Gastroesophageal sphincter (tissue), 4 donors: ENCODE measurements around the gene FAM9A. TPM values are rescaled to one million over a fixed set of nuclear protein-coding genes. Genes with fewer than 3 reads are reported as not detected.
"Not testable (repeated sequence)": the region's sequence is repeated elsewhere in the genome, so short reads cannot be mapped to it uniquely, and the experiment has no call there.

Experiments used
- ATAC-seq: fragments of 150-250 bp; one replicate; pipeline ENCODE4 v1.9.1; 2016; ENCODE audit warnings: mild to moderate bottlenecking, moderate library complexity
- H3K27ac ChIP-seq, 4 donors: fragments of 200-600 bp; sonication (generic) in 3 of 4; 1 replicate in 3 of 4; 2 replicates in 1 of 4; pipeline ENCODE4 v1.5.1; 2016 to 2019
- H3K27me3 ChIP-seq: fragments of 200-600 bp; sonication (generic); one replicate; pipeline ENCODE4 v1.5.1; 2019
- H3K36me3 ChIP-seq, 2 donors: fragments of 200-600 bp; sonication (generic); one replicate each; pipeline ENCODE4 v1.5.1; 2019; ENCODE audit warnings: control low read depth in 1 of 2
- H3K4me1 ChIP-seq, 3 donors: fragments of 200-600 bp; sonication (generic); 1 replicate in 2 of 3; 2 replicates in 1 of 3; pipeline ENCODE4 v1.5.1; 2016 to 2019; ENCODE audit warnings: control low read depth in 2 of 3
- H3K4me3 ChIP-seq, 2 donors: fragments of 200-600 bp; sonication (generic); one replicate each; pipeline ENCODE4 v1.5.1; 2019; ENCODE audit warnings: mild to moderate bottlenecking in 1 of 2, moderate library complexity in 1 of 2
- H3K9me3 ChIP-seq, 3 donors: fragments of 200-600 bp; sonication (generic); one replicate each; pipeline ENCODE4 v1.5.1; 2017 to 2019; ENCODE audit warnings: control low read depth in 2 of 3
- CTCF ChIP-seq, 4 experiments: fragments of 200-600 bp in 2 of 4; fragments of 450-650 bp in 2 of 4; sonication (generic) in 1 of 4; IDR thresholded peaks; one replicate each; pipeline ENCODE4 v1.5.1; 2017 to 2019; ENCODE audit warnings: antibody characterized with exemption in 4 of 4, mild to moderate bottlenecking in 2 of 4, moderate library complexity in 2 of 4
- EP300 ChIP-seq: sonication (generic); formaldehyde crosslinking; IDR thresholded peaks from one replicate; pipeline ENCODE4 v1.6.1; 2017; ENCODE audit warnings: antibody characterized with exemption, mild to moderate bottlenecking
- POLR2A ChIP-seq, 2 donors: fragments of 450-650 bp; IDR thresholded peaks; one replicate each; pipeline ENCODE4 v1.6.1; 2017; ENCODE audit warnings: antibody characterized with exemption in 2 of 2, mild to moderate bottlenecking in 2 of 2, moderate library complexity in 1 of 2
- POLR2AphosphoS5 ChIP-seq: sonication (generic); formaldehyde crosslinking; IDR thresholded peaks from one replicate; pipeline ENCODE4 v1.6.1; 2017; ENCODE audit warnings: antibody characterized with exemption
- WGBS, 2 donors: methylation state at CpG; one replicate each; pipeline ENCODE4 v1.1.5; 2018; ENCODE audit warnings: low coverage in 1 of 2; 5-methylcytosine and 5-hydroxymethylcytosine counted together
- total RNA-seq, 4 donors: library from RNA; depleted of rRNA; stranded (reverse); fragments of >200 nt; gene quantifications; one replicate each; pipeline ENCODE4 v1.1.0, GENCODE V29; 2016

FAM9A gene
- total RNA-seq, 4 donors from 2014 or later, result not detected

DNA sequence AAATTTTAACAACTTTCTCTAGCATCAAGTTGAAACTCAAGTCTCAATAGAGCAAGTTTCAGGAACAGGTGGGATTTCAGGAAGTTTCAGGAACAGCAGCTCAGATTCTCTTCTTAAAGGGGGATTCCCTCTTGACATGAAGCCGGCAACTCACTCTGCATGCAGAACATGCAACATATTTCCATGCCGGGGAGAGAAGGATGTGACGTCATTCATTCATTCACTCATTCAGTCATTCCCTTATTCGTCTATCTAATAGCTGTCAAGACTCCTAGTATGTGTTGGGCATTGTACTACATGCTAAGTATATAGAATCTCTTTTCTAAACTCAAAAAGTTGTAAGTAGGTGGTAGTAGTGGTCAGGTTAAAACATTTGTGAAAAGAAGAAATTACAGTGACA is 4.8 kb upstream of the FAM9A start:
- Histone ChIP-seq H3K4me3 (no peak overlapping the region), H3K9me3 (no peaks in the 10 kb centered on the region), H3K27me3 (no peaks in the 10 kb centered on the region), H3K36me3 (no peaks in the 10 kb centered on the region), H3K27ac (no peak overlapping the region), H3K4me1 (no peaks in the 10 kb centered on the region)
- TF ChIP-seq POLR2A (IDR thresholded peaks at IDR 0.05) (no peak), CTCF (IDR thresholded peaks at IDR 0.05) (no peak), POLR2AphosphoS5 (no peak), EP300 (no peak)
- 69 to 100% methylated on average over 1 to 4 of the region's 4 CpGs for WGBS, 2 donors
- no peak for ATAC-seq

GRCh38 chrX:8805046-8805445 is 3.9 kb upstream of the FAM9A start:
- H3K27me3 ChIP-seq, result no peaks in the 10 kb centered on the region
- no peak overlapping the region for H3K4me3 ChIP-seq
- ATAC-seq, result no peak
- H3K27ac ChIP-seq, result no peak overlapping the region
- no peaks in the 10 kb centered on the region for H3K36me3 ChIP-seq
- TF ChIP-seq POLR2A (IDR thresholded peaks at IDR 0.05) (no peak), EP300 (no peak), CTCF (IDR thresholded peaks at IDR 0.05) (no peak), POLR2AphosphoS5 (no peak)
- no peaks in the 10 kb centered on the region for H3K4me1 ChIP-seq
- WGBS, 2 donors, result 64 to 70% methylated on average over 1 to 2 of the region's 2 CpGs
- H3K9me3 ChIP-seq, result no peaks in the 10 kb centered on the region

DNA sequence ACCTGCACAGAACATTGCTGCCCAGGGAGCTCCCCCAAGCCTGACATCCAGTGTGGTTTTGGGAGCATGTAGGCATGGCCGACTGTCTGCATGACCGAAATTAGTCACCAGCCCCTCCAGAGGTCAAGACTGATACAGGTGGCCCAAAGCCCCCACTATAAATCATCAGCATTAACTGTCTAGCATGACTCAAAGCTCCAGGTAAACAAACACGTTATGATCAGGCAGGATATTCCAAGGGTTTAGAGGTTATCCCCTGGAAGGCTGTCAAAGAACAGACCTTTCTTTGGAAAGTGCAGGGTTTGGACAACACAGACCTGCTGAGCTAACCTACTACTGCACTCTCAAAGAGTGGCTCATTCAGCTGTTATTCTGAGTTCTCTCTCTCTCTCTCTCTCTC is 2.1 kb upstream of the FAM9A start:
- H3K27ac ChIP-seq, result no peak overlapping the region
- no peaks in the 10 kb centered on the region for H3K36me3 ChIP-seq
- no peak overlapping the region for H3K4me3 ChIP-seq
- TF ChIP-seq EP300, result no peak
- TF ChIP-seq POLR2AphosphoS5, result no peak
- no peak for TF ChIP-seq POLR2A (IDR thresholded peaks at IDR 0.05)
- TF ChIP-seq CTCF (IDR thresholded peaks at IDR 0.05), result no peak
- no peaks in the 10 kb centered on the region for H3K9me3 ChIP-seq
- no peaks in the 10 kb centered on the region for H3K4me1 ChIP-seq
- no peak for ATAC-seq
- no CpG with 5 or more reads among the region's 3 CpGs for WGBS, 2 donors
- H3K27me3 ChIP-seq, result no peaks in the 10 kb centered on the region

GRCh38 chrX:8800351-8800750 is 832 bp downstream of the FAM9A start:
- not testable (repeated sequence) for H3K36me3 ChIP-seq, H3K4me3 ChIP-seq, ATAC-seq, H3K9me3 ChIP-seq, H3K27me3 ChIP-seq, H3K4me1 ChIP-seq, H3K27ac ChIP-seq
- WGBS, 2 donors, result no CpG with 5 or more reads among the region's 15 CpGs

DNA sequence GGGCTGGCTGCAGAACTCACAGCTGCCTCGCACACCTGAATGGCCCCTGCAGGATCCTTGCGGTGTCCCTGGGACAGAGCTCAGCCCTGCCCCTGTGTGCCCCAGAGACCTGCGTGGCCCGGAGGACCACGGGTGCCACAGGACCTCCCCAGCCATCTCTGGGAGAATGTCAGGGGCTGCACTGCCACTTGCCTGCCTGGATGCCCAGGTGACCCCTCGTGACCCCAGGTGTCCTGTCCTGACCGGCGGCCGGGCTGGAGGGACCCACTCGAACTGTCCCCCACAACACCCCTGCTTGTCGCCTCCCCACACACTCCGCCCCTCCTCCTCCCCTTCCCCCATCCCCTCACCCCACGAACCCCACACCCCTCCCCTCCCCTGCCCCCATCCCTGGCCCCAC is 1.9 kb downstream of the FAM9A start:
- no CpG with 5 or more reads among the region's 13 CpGs for WGBS, 2 donors
- H3K27me3 ChIP-seq, H3K4me1 ChIP-seq, H3K27ac ChIP-seq, H3K36me3 ChIP-seq, H3K4me3 ChIP-seq, H3K9me3 ChIP-seq, ATAC-seq: not testable (repeated sequence)

DNA sequence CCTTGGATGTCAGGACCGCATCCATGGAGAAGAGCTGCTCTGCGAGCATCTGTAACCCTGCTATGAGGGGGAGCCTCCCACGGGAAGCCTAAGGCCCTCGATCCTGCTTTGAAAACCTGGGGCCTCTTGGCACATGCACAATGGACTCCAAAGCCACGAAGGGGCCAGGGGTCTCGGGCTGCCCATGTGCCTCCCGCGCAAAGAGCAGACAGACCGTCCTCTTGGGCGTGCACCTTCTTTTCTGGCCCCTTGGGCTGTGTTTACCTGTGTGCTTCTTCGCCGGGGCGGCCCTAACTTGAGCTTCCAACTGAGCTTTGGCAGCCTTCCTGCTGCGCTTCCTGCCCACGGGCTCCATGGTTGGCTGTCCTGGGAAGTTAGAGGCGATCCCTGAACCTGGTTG is 2.5 kb downstream of the FAM9A start:
- not testable (repeated sequence) for H3K4me1 ChIP-seq, H3K9me3 ChIP-seq, H3K27ac ChIP-seq, H3K4me3 ChIP-seq, H3K27me3 ChIP-seq, H3K36me3 ChIP-seq, ATAC-seq
- no CpG with 5 or more reads among the region's 16 CpGs for WGBS, 2 donors

GRCh38 chrX:8787119-8787518 is 14.1 kb downstream of the FAM9A start:
- not testable (repeated sequence) for H3K4me3 ChIP-seq, H3K36me3 ChIP-seq, H3K27me3 ChIP-seq, ATAC-seq, H3K4me1 ChIP-seq, H3K27ac ChIP-seq, H3K9me3 ChIP-seq
- 88 to 100% methylated on average over 1 of the region's 1 CpG for WGBS, 2 donors
